Panc1 (cell line): Measurements from ENCODE around the gene OR51Q1.

ENCODE experiments used
- CTCF ChIP-seq: fragments of 450-650 bp; IDR thresholded peaks from 2 replicates; pipeline ENCODE4 v1.5.1; 2017; ENCODE audit warnings: mild to moderate bottlenecking
- POLR2AphosphoS5 ChIP-seq: IDR thresholded peaks from 2 replicates; pipeline ENCODE4 v1.6.1; 2012; ENCODE audit warnings: mild to moderate bottlenecking, low read depth, low read length, moderate library complexity
- REST ChIP-seq, 2 experiments: IDR thresholded peaks; 2 replicates each; pipeline ENCODE4 v1.6.1; 2011 to 2012; ENCODE audit warnings: low read depth in 2 of 2, control low read depth in 1 of 2, low read length in 1 of 2, mild to moderate bottlenecking in 1 of 2, moderate library complexity in 1 of 2; ENCODE audit not compliant: insufficient read depth in 1 of 2
- SIN3A ChIP-seq: IDR thresholded peaks from 2 replicates; pipeline ENCODE4 v1.6.1; 2012; ENCODE audit warnings: low read depth, mild to moderate bottlenecking, low read length, moderate library complexity, borderline replicate concordance; ENCODE audit not compliant: insufficient read depth
- TCF7L2 ChIP-seq: IDR thresholded peaks from 2 replicates; pipeline ENCODE4 v1.6.1; 2011; ENCODE audit warnings: mild to moderate bottlenecking, low read depth, low read length, inconsistent platforms

- TF ChIP-seq CTCF: no peak
- TF ChIP-seq REST (IDR thresholded peaks at IDR 0.05; ENCODE audit: insufficient read depth in 1 of 2, low read depth in 2 of 2, low read length in 1 of 2): no peak
- TF ChIP-seq POLR2AphosphoS5: no peak
- TF ChIP-seq SIN3A: no peak
- no peak for TF ChIP-seq TCF7L2
Measured at GRCh38 chr11:5383576-5383975, 38.3 kb upstream of the OR51Q1 start, which contains the start of gene OR51M1.
